ENCODE data around the gene LAMB3.

Gene LAMB3

DNA sequence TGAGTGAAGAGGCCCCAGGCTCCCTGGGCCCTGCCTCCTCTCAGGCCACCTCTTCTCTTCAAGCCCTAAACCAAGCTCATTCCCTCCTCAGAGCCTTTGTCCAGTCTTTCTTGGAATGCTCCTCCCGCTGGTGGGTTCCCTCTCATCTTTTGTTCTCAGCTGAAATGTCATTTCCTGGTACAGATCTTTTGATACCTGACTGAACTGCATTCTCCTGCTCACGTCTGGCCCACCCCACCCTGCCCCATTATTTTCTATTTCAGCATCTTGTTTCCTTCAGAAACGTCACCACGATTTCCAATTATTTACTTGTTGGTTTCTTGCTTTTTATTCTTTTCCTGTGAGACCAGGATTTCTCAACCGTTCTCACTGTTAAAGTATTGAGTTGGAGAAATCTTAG lies 16.4 kb downstream of the LAMB3 start:
- TF ChIP-seq, protein P1, sequence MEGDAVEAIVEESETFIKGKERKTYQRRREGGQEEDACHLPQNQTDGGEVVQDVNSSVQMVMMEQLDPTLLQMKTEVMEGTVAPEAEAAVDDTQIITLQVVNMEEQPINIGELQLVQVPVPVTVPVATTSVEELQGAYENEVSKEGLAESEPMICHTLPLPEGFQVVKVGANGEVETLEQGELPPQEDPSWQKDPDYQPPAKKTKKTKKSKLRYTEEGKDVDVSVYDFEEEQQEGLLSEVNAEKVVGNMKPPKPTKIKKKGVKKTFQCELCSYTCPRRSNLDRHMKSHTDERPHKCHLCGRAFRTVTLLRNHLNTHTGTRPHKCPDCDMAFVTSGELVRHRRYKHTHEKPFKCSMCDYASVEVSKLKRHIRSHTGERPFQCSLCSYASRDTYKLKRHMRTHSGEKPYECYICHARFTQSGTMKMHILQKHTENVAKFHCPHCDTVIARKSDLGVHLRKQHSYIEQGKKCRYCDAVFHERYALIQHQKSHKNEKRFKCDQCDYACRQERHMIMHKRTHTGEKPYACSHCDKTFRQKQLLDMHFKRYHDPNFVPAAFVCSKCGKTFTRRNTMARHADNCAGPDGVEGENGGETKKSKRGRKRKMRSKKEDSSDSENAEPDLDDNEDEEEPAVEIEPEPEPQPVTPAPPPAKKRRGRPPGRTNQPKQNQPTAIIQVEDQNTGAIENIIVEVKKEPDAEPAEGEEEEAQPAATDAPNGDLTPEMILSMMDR (IDR thresholded peaks at IDR 0.05; ENCODE audit: insufficient read depth, low read depth, low read length, missing control alignments), result no peak
- no peak overlapping the region for H3K4me3 ChIP-seq (ENCODE audit: low read length)
- DNase-seq (ENCODE audit: low read depth), result no peak

DNA sequence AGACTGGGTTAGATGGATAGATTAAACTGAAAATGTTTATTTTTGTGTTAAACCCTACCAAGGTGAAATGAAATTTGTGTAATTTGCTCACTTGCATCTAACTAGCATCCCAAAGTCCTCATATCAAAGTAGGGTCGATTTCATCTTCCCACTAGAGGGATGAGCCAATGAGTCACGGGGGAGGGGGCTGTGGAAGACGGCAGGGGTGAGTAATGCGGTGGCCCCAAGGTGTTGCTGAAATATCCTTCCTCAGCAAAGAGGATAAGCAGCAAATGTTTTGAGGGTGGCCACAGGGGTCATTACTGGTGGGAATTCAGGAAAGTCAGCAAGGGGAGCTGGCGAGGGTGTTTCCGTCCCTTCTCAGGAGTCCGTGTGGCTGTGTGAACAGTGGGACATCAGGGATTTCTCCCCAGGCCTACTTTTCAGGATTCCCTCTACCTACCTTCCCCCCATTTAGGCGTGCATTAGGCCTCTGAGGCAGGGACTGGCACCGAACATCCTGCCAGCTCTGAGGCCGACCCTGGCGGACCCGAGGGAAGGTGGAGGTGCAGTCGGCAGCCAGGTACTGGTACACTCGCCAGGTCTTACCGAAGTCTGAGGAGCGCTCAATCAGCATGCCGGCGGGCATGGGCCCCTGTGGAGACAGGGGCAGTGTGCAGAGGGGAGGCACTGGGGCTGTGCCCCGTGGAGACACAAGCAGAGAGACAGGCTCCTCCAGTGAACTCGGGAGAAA lies 18.1 kb downstream of the LAMB3 start:
- DNase-seq (ENCODE audit: low read depth), result peak; percentile 60
- TF ChIP-seq, protein P1 (IDR thresholded peaks at IDR 0.05; ENCODE audit: insufficient read depth, low read depth, low read length, missing control alignments), result no peak
- no peak overlapping the region for H3K4me3 ChIP-seq (ENCODE audit: low read length)

DNA sequence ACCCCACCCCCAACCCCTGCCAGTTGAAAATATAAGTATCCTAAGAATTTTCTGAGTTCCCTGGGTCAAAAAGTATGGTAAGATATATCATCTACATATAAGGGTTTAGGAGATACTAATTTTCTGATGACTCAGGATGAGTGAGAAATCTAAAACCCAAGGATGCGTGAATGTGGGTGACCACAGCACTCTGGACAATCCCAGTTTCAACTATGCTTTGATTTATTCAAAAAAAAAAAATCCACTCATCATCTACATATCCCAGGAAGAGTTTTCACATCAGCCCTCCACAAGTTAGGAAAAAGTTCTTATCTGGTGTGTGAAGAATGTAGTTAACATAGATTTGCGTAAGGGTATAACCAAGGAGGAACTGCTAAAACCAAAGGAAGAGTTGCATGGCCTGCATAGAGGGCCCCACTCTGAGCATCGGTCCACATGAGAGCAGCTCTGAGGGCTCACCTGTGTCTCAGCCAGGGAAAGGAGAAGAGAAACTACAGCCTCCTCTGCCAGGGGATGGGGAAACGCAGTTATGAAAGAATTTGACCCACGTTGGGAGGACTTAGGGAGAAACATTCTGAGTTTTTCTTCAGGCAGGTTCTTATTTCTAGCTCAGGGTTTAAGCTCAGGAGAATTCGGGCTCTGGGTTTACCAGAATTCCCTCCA lies 18.8 kb downstream of the LAMB3 start:
- no peak for DNase-seq (ENCODE audit: low read depth)
- TF ChIP-seq, protein P1 (IDR thresholded peaks at IDR 0.05; ENCODE audit: insufficient read depth, low read depth, low read length, missing control alignments), result no peak
- H3K4me3 ChIP-seq (ENCODE audit: low read length), result no peak overlapping the region

DNA sequence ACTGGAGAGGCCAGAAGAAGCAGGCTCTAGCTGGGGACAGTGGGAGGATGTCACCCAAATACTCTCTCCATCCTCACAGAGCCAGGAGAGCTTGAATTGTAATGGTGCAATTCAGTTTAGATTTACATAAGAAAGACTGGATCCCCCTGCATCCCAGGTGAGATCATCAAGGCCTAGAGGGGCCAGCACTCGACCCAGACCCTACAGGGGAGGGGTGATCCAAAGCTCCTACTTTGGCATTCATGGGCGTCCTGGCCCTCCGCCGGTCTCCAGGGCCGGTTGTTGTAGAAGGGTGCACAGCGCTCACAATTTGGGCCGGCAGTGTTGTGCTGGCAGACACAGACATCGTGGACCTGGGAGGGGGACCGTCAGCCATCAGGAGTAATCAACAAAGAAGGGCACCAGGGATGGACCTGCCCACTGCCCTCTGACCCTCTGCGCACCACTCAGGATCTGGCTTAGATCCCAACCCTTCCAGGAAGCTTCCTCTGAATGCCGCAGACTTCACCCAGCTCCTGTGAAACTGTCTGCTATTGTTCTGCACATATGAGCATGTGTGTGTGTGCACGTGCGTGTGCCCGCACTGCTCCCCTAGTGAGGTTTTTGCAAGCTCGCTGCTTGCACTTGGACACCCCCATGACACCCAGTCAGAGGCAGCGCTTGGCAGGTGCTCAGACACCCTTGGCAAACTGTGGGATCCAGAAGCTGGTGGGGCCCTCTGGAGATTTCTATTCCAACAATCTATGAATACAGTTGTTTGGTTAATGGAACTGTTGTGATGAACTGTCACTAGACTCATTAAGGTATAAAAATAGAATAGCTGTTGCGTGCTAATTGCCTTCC lies 21.6 kb downstream of the LAMB3 start:
- TF ChIP-seq, protein P1 (IDR thresholded peaks at IDR 0.05; ENCODE audit: insufficient read depth, low read depth, low read length, missing control alignments), result no peak
- no peak overlapping the region for H3K4me3 ChIP-seq (ENCODE audit: low read length)
- DNase-seq (ENCODE audit: low read depth), result no peak

DNA sequence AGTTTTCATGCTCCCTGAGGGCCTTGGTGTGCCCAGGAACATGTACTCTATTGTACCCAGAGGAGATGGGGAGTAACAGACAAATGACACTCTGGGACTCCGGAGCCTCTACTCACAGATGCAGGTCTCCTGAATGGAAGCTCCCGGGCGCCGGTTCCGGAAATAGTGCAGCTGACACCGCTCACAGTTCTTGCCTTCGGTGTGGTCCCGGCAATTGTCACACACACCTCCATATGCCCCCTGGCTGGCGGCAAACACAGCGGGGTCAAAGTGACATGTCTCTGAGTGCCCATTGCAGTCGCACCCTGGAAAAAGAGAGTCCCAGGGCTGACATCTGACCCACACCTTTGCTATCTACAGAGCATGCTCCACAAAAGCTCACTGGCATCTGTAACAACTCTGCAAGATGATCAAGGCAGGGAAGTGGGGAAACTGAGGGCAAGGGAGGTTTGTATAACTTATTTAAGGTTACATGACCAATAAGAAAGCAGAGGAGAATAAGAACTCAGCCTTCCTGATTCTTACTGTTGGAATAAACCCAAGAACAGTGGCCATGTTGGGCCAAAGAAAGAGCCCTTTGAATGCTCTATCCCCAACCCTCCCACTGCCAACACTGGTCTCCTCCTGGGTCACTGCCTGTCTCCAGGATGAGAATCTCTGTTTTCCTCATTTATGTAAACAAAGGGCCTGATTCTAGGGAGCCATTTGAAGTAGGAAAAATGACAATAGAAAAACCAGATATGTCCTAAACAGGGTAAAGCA lies 22.4 kb downstream of the LAMB3 start:
- H3K4me3 ChIP-seq (ENCODE audit: low read length), result no peak overlapping the region

More for the DNA sequence above, 22.4 kb downstream of the LAMB3 start:
- DNase-seq (ENCODE audit: low read depth), result no peak
- TF ChIP-seq, protein P1 (IDR thresholded peaks at IDR 0.05; ENCODE audit: insufficient read depth, low read depth, low read length, missing control alignments), result no peak
